ENCODE results near the gene TBL3. TPM values are rescaled to one million over a fixed set of nuclear protein-coding genes. Genes with fewer than 3 reads are reported as not detected.
A peak's percentile ranks its signal among the peaks of the same experiment; 100 is the strongest.

The TBL3 gene
- total and polyA plus RNA-seq, 9 of the 15 experiments (the other 6 are each of a cell fraction or from before 2014, with no cell fraction given) = 0.97 to 117 (median 24.5) TPM

DNA sequence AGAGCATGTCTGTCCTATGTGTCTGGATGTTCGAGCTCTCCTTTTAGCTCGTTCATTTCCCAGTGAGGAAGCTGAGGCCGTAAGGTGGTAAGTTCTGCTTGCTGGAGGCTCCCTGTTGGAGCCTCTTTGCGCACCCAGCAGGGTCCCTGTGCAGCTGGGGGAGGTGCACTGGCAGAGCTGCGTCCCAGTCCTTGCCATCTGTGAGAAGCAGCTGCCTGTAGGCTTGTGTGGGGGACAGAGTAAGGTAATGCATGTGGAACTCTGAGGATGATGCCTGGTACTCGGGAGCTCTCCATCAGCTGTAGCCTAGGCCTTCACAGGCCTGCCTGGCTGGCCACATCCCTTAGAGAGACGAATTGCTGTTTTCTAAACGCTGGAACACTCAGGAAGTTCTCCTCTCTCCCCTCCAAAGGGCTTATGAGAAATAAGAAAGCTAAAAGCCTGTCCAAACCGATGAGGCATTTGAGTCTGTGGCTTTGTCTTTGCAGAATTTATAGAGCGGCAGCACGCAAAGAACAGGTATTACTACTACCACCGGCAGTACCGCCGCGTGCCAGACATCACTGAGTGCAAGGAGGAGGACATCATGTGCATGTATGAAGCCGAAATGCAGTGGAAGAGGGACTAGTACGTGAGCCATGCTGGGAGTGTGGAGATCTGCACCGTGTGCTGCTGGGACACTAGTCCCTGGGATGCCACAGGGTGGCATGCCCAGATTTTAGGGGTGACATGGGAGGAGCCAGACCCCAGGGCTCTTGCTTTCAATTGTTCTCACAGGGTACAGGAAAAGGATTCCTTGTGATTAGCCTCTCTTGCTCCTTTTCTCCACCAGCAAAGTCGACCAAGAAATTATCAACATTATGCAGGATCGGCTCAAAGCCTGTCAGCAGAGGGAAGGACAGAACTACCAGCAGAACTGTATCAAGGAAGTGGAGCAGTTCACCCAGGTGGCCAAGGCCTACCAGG lies 10.9 kb upstream of the TBL3 start (continued):
- no peak for TF ChIP-seq NR3C1 (CRISPR knock-in tag; IDR thresholded peaks at IDR 0.05)
- TF ChIP-seq, protein P1, sequence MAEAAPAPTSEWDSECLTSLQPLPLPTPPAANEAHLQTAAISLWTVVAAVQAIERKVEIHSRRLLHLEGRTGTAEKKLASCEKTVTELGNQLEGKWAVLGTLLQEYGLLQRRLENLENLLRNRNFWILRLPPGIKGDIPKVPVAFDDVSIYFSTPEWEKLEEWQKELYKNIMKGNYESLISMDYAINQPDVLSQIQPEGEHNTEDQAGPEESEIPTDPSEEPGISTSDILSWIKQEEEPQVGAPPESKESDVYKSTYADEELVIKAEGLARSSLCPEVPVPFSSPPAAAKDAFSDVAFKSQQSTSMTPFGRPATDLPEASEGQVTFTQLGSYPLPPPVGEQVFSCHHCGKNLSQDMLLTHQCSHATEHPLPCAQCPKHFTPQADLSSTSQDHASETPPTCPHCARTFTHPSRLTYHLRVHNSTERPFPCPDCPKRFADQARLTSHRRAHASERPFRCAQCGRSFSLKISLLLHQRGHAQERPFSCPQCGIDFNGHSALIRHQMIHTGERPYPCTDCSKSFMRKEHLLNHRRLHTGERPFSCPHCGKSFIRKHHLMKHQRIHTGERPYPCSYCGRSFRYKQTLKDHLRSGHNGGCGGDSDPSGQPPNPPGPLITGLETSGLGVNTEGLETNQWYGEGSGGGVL (CRISPR knock-in tag; IDR thresholded peaks at IDR 0.05) = no peak
- TF ChIP-seq L3MBTL2 (IDR thresholded peaks at IDR 0.05) = peak; percentile 58
- no peak for TF ChIP-seq ZNF639 (CRISPR knock-in tag; conservative IDR thresholded peaks at IDR 0.05 in 1 of 2, IDR thresholded peaks at IDR 0.05 in 1 of 2)
- no peak for TF ChIP-seq ZNF76 (CRISPR knock-in tag; IDR thresholded peaks at IDR 0.05; ENCODE audit: borderline replicate concordance)
- TF ChIP-seq HDAC3 (IDR thresholded peaks at IDR 0.05; ENCODE audit: borderline replicate concordance, partially characterized antibody) = no peak
- no peak for TF ChIP-seq MECOM (CRISPR knock-in tag; IDR thresholded peaks at IDR 0.05)
- TF ChIP-seq, protein P2, sequence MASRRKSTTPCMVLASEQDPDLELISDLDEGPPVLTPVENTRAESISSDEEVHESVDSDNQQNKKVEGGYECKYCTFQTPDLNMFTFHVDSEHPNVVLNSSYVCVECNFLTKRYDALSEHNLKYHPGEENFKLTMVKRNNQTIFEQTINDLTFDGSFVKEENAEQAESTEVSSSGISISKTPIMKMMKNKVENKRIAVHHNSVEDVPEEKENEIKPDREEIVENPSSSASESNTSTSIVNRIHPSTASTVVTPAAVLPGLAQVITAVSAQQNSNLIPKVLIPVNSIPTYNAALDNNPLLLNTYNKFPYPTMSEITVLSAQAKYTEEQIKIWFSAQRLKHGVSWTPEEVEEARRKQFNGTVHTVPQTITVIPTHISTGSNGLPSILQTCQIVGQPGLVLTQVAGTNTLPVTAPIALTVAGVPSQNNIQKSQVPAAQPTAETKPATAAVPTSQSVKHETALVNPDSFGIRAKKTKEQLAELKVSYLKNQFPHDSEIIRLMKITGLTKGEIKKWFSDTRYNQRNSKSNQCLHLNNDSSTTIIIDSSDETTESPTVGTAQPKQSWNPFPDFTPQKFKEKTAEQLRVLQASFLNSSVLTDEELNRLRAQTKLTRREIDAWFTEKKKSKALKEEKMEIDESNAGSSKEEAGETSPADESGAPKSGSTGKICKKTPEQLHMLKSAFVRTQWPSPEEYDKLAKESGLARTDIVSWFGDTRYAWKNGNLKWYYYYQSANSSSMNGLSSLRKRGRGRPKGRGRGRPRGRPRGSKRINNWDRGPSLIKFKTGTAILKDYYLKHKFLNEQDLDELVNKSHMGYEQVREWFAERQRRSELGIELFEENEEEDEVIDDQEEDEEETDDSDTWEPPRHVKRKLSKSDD (conservative IDR thresholded peaks at IDR 0.05; ENCODE audit: low read length) = no peak
- TF ChIP-seq ZBTB11 (CRISPR knock-in tag; IDR thresholded peaks at IDR 0.05) = no peak
- TF ChIP-seq ZBTB17 (CRISPR knock-in tag; IDR thresholded peaks at IDR 0.05) = 0 out of 2 replicates have a peak, but pooled peaks have one; percentile 49
- TF ChIP-seq SAP30 (IDR thresholded peaks at IDR 0.05; ENCODE audit: borderline replicate concordance, insufficient read depth, low read depth, low read length, poor library complexity, severe bottlenecking) = no peak
- TF ChIP-seq, protein P3, sequence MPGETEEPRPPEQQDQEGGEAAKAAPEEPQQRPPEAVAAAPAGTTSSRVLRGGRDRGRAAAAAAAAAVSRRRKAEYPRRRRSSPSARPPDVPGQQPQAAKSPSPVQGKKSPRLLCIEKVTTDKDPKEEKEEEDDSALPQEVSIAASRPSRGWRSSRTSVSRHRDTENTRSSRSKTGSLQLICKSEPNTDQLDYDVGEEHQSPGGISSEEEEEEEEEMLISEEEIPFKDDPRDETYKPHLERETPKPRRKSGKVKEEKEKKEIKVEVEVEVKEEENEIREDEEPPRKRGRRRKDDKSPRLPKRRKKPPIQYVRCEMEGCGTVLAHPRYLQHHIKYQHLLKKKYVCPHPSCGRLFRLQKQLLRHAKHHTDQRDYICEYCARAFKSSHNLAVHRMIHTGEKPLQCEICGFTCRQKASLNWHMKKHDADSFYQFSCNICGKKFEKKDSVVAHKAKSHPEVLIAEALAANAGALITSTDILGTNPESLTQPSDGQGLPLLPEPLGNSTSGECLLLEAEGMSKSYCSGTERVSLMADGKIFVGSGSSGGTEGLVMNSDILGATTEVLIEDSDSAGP (CRISPR knock-in tag; IDR thresholded peaks at IDR 0.05) = no peak
